GM19240 (cell line): ENCODE measurements around the gene GPR142.

Experiments
- DNase-seq: peaks from one replicate; pipeline ENCODE4 v3.0.0; 2011; ENCODE audit warnings: low spot score; ENCODE audit not compliant: insufficient read length

Gene GPR142

DNA sequence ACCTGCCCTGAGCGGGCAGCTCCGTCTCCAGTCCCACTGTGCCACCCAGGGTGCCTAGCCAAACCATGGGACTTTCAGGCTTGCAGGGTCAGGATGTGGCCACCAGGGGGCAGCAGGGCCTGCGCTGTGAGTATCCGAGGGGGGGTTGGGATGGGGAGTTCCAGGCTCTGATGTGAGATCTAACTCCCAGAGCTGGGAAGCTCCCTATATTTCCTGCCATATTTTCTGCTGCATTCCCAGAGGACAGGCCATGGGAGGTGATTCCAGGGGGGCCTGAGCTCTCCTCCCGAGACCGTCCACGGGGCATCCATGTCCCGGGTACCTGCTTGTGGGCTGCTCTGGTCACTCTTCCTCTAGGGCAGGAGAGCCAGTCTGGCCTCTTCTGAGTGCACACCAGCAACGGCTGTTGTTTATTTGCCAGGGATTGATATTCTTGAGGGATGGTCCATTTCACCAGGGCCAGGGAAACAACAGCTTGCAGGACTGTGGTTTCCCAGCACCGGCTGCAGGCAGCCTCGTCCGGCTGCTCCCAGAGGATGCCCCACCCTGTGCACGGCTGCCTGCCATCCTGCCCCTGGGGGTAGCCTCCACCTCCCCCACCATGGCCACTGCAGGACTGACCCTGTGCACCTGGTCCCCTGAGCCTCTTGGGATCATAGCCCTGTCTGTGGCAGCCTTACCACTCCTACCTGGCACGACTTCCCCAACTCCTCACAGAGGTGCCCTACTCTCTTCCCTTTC is 1.2 kb downstream of the GPR142 start:
- DNase-seq: peak; percentile 83

DNA sequence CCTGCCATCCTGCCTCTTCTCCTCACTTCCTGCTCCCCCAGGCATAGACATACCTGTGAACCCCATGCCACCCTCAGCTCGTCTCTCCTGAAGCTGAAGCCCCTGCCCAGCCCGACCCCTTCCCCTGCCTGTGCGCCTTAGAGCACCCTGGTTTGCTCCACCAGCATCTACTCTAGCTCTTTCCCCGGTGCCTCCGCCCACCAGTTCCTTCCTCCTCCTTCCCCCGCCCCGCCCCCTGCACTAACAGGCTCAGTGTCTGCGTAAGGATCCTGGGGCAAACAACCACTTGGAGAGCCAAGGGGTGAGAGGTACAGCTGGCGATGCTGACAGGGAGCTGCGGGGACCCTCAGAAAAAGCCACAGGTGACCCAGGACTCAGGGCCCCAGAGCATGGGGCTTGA is 1.9 kb downstream of the GPR142 start:
- no peak for DNase-seq

- DNase-seq: no peak
Observed at GRCh38 chr17:74369665-74370490, 2.6 kb downstream of the GPR142 start.

GRCh38 chr17:74371653-74372147 is 4.4 kb downstream of the GPR142 start:
- no peak for DNase-seq

DNA sequence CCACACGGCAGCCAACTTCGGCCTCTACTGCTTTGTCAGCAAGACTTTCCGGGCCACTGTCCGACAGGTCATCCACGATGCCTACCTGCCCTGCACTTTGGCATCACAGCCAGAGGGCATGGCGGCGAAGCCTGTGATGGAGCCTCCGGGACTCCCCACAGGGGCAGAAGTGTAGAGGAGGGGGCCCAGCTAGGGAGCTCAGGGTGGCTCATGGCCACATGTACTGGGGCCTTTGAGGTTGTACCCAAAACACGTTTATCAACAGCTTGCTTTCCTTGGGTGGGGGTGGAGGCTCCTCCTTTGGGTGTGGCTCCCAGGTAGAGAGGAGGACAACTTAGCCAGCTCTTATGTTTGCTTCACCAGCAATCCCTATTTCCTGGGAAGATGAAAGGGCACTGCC is 5.1 kb downstream of the GPR142 start:
- no peak for DNase-seq

DNA sequence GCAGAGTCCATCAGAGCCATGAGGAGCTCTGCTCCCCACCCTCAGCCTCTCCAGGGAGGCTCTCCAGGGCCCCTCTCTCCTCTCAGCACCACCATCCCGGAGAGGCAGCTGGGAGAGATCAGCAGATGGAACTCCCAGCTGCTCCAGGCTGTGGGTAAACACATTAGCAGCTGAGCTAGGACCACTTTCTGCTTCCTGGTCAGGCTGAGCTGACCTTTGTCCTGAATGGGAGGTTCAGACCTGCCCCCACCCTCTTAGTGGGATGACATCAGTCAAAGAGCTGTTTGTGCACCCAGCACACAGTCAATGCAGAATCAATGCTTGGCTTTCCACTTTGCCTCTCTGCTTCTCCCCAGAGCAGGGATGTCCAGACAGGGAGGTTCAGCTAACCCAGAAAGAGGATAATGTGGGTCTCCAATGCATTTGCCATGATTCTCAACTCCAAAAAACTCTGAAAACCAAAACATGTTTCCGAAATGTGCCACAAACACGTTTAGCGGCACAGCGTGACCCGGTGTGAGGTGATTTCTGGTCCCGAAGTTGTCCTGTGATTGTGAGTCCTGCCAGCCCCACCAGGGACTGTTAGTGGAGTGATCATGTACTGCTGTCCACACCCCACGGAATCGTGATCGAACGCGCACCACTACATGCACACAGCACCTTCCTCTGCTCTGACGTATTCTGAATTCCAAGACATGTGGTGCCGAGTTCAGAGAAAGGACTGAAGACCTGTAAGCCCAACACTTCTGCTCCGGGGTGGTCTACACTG is 6.7 kb downstream of the GPR142 start:
- no peak for DNase-seq

DNA sequence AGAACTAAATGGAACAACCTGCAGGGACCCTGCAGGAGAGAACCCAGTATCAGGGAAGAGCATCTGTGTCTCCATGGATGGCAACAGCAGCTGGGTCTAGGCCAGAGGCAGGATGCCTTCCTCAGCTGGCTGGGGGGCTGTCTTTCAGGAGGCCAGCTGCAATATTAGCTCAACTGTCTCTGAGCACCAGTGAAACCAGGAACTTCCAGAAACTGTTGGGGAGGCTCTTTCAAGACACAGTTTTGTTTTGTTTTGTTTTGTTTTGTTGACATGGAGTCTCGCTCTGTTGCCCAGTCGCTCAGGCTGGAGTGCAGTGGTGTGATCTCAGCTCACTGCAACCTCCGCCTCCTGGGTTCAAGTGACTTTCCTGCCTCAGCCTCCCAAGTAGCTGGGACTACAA is 7.6 kb downstream of the GPR142 start:
- no peak for DNase-seq

DNA sequence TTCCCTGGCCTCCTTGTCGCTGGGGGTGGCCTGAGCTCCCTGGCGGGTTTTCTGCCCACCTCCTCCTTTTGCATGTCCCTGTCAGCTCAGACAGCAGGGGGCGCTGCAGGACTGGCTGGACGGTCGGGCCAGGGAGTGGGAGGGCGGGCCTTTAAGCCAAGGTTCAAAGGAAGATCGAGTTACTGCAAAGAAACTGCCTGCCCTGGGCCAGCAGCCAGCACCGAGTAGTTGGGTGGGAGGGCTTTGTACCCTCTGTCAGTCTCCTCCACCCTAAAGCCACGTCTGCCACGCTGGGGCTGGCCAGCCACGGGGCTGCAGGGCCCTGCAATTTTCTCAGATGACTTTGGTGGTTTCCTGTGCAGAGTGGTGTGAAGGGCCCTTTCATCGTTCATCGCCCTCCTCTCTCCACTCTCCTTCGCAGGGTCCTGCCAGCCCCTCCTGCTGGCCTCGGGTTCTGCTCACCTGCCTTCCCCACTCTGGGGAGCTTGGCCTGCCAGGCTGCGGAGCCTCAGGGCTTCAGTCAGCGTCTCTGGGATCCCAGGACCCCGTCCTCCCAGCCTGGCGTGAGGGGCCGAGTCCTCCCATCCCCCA is 12.3 kb downstream of the GPR142 start:
- DNase-seq: peak; percentile 89

- no peak for DNase-seq
Observed at GRCh38 chr17:74380086-74380958, 13.0 kb downstream of the GPR142 start.

DNA sequence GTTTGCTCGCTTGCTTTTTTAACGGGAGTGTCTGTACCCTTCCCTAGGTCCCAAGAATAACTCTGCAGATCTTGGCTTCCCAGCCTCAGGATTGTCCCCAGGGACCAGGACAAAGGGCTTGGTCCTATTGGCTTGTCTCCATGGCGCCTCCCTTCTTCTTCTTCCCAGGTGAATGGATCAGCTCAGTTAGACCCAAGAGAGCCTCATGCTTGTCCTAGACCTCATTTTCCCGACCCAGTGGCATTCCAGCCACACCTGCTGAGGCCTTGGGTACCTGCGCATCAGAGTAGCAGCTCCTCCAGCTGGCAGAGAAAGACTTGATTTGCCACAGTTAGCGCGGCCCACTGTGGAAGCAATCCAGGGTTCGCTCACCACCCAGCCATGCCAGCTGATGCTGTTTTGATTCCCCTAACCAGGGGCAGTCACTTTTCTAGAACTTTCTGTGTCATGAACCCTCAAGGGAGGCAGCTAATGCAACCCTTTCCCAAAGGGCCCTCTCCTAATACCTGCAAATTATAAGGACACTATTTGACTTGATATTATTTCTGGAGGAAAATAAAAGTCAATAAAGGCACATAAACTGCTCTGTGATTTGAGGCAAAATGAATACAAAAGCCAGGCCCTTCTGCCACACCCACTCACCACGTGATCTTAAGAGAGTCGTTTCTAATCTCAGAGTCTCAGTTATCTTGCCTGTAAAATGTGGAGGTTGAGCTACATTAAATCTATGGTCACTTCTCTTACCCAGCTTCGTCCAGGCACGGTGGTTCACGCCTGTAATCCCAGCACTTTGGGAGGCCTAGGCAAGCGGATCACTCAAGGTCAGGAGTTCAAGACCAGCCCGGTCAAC is 13.9 kb downstream of the GPR142 start:
- no peak for DNase-seq

DNA sequence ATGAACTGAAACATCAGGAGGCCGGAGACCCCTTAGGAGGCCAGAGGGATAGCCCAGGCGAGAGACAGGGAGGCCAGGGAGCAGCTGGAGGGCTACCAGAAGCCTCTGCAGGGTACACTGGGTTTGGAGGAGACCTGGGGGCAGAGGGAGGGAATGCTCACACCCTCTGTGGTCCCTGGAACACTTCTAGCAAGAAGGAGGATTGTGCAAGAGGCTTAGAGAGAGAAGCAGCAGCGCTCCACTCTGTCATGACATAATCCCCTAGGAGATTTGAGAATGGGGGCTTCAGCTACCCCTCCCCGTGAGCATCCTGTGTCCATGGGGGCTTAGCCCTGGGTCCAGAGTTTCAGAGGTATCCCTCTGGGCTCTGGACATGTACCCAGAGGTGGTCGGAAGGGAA is 15.8 kb downstream of the GPR142 start:
- DNase-seq: no peak

- DNase-seq: no peak
Observed at GRCh38 chr17:74385201-74385600, 17.9 kb downstream of the GPR142 start.

- DNase-seq: no peak
Observed at GRCh38 chr17:74386386-74386785, 19.1 kb downstream of the GPR142 start.

DNA sequence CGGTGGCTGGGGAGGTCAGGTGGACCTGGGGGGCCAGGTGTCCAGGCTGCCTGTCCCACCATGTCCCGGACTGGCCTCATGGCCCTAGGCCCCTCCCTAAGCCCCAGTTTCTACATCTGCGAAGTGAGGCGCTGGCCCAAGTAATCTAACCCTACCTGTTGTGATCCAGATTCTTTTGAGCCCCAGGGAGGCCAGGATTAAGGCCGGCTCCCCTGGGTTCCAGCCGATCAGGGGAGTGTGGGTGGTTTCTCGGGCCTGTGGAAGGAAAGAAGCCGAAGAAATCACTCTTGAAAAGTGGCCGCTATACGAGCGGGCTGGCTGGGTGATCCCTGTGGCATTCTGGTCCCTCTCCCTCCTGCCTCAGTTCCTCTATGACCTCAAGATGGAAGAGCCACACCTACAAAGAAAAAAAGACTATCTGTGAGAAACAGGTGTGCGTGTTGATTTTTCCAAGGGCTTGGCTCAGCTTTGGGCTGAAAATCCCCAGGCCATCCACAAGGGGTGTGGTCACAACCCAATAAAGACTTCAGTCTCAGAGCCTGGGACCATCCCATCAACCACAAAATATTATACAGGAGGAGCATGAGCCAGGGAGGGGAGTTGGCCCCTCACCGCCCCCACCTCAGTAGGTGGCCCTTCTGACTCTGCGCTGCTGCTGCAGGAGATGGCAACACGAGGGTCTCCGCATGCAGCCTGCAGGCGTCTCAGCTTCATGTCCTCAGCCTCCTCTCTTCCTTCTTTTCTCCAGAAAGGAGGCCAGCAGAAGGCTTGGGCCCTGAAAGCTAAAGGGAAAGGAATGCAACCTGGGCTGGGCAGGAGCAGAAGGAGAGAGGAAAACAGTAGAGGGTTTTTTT is 20.3 kb downstream of the GPR142 start:
- no peak for DNase-seq

GRCh38 chr17:74389084-74389753 is 21.9 kb downstream of the GPR142 start:
- no peak for DNase-seq

GRCh38 chr17:74389937-74390679 is 22.8 kb downstream of the GPR142 start:
- DNase-seq: no peak
